Measurements from ENCODE around the gene FN3KRP. TPM values are rescaled to one million over a fixed set of nuclear protein-coding genes. Genes with fewer than 3 reads are reported as not detected.

FN3KRP gene
- total and polyA plus RNA-seq, 3 donors from 2014 or later = 26.9 to 30.2 (median 29.3) TPM

GRCh38 chr17:82691714-82692113 lies 24.8 kb upstream of the FN3KRP start:
- H3K4me3 ChIP-seq = no peak overlapping the region
- H3K27me3 ChIP-seq = no peaks in the 10 kb centered on the region
- WGBS, 2 donors = 87 to 92% methylated on average over 13 to 14 of the region's 17 CpGs
- H3K4me1 ChIP-seq = no peaks in the 10 kb centered on the region
- H3K36me3 ChIP-seq (ENCODE audit: low read depth, missing control alignments) = no peaks in the 10 kb centered on the region
- no peak overlapping the region for H3K27ac ChIP-seq
- TF ChIP-seq CTCF (IDR thresholded peaks at IDR 0.05) (no peak), POLR2A (IDR thresholded peaks at IDR 0.05) (no peak)
- no peaks in the 10 kb centered on the region for H3K9me3 ChIP-seq
- intact Hi-C loops (cut with DNase I; ENCODE audit: low total_unique reads) = no loop called here
- no peak for DNase-seq

DNA sequence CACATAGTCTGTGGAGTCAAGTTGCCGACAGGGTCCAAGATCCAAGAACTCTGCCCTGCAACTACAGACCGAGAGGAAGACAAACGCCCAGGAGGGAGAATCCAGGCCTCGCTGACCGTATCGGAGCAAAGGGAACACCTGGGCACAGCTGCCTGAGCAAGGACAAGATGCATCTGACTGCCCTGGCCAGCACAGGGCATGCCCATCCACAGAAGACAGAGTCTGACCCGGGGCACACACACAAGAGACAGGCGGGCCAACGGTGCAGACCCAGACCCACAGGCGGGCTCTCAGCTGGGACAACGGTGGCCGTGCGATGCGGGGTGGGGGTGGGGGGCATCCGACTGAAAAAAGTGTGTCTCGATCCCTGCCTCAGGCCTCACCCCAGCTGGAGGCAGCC lies 24.2 kb upstream of the FN3KRP start:
- no peak for TF ChIP-seq CTCF (IDR thresholded peaks at IDR 0.05)
- no peak for TF ChIP-seq POLR2A (IDR thresholded peaks at IDR 0.05)
- H3K36me3 ChIP-seq (ENCODE audit: low read depth, missing control alignments) = no peaks in the 10 kb centered on the region
- no peaks in the 10 kb centered on the region for H3K9me3 ChIP-seq
- no peak for DNase-seq
- no peak overlapping the region for H3K4me3 ChIP-seq
- peaks cover 4% of the 10 kb centered on the region for H3K4me1 ChIP-seq
- H3K27me3 ChIP-seq = no peaks in the 10 kb centered on the region
- intact Hi-C loops (cut with DNase I; ENCODE audit: low total_unique reads) = no loop called here
- 90 to 92% methylated on average over 6 to 16 of the region's 16 CpGs for WGBS, 2 donors
- H3K27ac ChIP-seq = no peak overlapping the region

GRCh38 chr17:82693168-82693867 lies 23.2 kb upstream of the FN3KRP start:
- 90 to 94% methylated on average over 19 to 22 of the region's 22 CpGs for WGBS, 2 donors
- DNase-seq = no peak
- Histone ChIP-seq H3K27me3 (no peaks in the 10 kb centered on the region), H3K27ac (no peak overlapping the region), H3K4me3 (no peak overlapping the region), H3K36me3 (ENCODE audit: low read depth, missing control alignments) (no peaks in the 10 kb centered on the region), H3K9me3 (no peaks in the 10 kb centered on the region), H3K4me1 (peaks cover 4% of the 10 kb centered on the region)
- intact Hi-C loops (cut with DNase I; ENCODE audit: low total_unique reads) = no loop called here
- TF ChIP-seq CTCF (IDR thresholded peaks at IDR 0.05) (no peak), POLR2A (IDR thresholded peaks at IDR 0.05) (no peak)

DNA sequence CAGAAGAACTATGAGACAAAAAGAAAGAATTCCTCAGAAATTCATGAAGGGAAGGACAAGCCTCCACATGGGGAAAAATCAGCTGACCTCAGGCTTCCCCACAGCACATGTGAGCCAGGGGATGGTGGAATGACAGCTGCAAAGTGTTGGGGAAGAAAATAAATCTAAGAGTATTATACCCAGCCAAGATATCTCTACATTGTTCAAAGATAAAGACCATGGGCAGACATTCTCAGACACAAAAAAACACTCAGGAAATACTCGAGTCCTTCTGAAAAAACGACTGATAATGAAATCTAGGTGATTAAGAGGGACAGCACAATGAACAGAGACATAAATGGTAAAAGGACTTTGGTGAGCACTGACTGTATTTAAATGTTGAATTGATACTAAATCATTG lies 21.9 kb upstream of the FN3KRP start:
- intact Hi-C loops (cut with DNase I; ENCODE audit: low total_unique reads) = no loop called here
- TF ChIP-seq POLR2A (IDR thresholded peaks at IDR 0.05) (no peak), CTCF (IDR thresholded peaks at IDR 0.05) (no peak)
- no peak overlapping the region for H3K4me3 ChIP-seq
- WGBS, 2 donors = 50 to 55% methylated on average over 2 of the region's 2 CpGs
- H3K9me3 ChIP-seq = no peaks in the 10 kb centered on the region
- H3K36me3 ChIP-seq (ENCODE audit: low read depth, missing control alignments) = no peaks in the 10 kb centered on the region
- H3K27me3 ChIP-seq = no peaks in the 10 kb centered on the region
- DNase-seq = no peak
- H3K4me1 ChIP-seq = peaks cover 4% of the 10 kb centered on the region
- no peak overlapping the region for H3K27ac ChIP-seq

- 71 to 78% methylated on average over 15 to 16 of the region's 17 CpGs for WGBS, 2 donors
- intact Hi-C loops (cut with DNase I; ENCODE audit: low total_unique reads) = no loop called here
- Histone ChIP-seq H3K4me1 (peaks cover 4% of the 10 kb centered on the region), H3K27me3 (no peaks in the 10 kb centered on the region), H3K4me3 (no peak overlapping the region), H3K9me3 (no peaks in the 10 kb centered on the region), H3K27ac (no peak overlapping the region), H3K36me3 (ENCODE audit: low read depth, missing control alignments) (no peaks in the 10 kb centered on the region)
- no peak for DNase-seq
- TF ChIP-seq POLR2A (IDR thresholded peaks at IDR 0.05) (no peak), CTCF (IDR thresholded peaks at IDR 0.05) (no peak)
Observed at GRCh38 chr17:82696259-82696658, 20.2 kb upstream of the FN3KRP start.

Measured in testis (tissue), 3 donors.